ENCODE results near the gene LHFPL3.

DNA sequence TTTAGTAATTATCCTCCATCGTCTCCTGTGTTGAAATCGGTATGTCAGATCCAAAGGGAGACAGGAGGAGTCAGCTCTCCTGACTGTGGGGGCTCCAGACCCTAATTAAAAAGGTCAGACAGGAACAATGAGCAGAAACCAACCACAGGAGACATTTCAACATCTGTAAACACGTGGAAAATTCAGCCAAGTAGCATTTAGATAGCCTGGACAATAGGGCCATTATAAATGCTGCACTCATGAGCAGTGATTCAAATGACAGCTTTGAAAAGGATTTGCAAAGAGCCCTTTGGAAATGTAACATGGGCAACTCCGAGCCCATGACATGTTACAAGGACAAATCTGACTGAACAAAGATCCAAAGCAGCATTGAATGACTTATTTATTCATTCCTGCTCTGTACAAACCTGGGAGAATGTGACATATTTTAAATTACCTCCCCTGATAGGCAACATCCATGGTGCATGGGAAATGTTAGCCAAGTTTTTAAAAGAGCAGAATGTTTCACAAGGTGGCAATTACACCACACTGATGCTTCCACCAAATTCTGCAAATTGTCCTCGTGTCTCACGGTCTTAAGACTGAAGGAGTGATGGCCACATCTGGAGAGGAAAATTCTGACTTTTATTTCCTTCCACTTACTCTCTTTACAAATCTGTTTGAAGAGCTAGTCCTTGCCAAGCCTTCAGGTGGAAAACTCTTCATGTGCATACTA, 572.3 kb downstream of the LHFPL3 start:
- TF ChIP-seq RAD21 (IDR thresholded peaks at IDR 0.05; ENCODE audit: low read depth) (no peak), POLR2AphosphoS5 (IDR thresholded peaks at IDR 0.05; ENCODE audit: low read depth, low read length) (no peak), SIN3A (IDR thresholded peaks at IDR 0.05; ENCODE audit: low read depth) (no peak), EZH2phosphoT487 (IDR thresholded peaks at IDR 0.05; ENCODE audit: borderline replicate concordance) (no peak), POLR2A (IDR thresholded peaks at IDR 0.05; ENCODE audit: borderline replicate concordance, extremely low read depth, insufficient read depth, insufficient read length) (no peak)
- TF ChIP-seq, protein P1, sequence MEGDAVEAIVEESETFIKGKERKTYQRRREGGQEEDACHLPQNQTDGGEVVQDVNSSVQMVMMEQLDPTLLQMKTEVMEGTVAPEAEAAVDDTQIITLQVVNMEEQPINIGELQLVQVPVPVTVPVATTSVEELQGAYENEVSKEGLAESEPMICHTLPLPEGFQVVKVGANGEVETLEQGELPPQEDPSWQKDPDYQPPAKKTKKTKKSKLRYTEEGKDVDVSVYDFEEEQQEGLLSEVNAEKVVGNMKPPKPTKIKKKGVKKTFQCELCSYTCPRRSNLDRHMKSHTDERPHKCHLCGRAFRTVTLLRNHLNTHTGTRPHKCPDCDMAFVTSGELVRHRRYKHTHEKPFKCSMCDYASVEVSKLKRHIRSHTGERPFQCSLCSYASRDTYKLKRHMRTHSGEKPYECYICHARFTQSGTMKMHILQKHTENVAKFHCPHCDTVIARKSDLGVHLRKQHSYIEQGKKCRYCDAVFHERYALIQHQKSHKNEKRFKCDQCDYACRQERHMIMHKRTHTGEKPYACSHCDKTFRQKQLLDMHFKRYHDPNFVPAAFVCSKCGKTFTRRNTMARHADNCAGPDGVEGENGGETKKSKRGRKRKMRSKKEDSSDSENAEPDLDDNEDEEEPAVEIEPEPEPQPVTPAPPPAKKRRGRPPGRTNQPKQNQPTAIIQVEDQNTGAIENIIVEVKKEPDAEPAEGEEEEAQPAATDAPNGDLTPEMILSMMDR (IDR thresholded peaks at IDR 0.05 in 2 of 3, conservative IDR thresholded peaks at IDR 0.05 in 1 of 3; ENCODE audit: borderline replicate concordance in 1 of 3, insufficient read depth in 1 of 3, low read depth in 2 of 3, low read length in 2 of 3), result no peak
- TF ChIP-seq, protein P2, sequence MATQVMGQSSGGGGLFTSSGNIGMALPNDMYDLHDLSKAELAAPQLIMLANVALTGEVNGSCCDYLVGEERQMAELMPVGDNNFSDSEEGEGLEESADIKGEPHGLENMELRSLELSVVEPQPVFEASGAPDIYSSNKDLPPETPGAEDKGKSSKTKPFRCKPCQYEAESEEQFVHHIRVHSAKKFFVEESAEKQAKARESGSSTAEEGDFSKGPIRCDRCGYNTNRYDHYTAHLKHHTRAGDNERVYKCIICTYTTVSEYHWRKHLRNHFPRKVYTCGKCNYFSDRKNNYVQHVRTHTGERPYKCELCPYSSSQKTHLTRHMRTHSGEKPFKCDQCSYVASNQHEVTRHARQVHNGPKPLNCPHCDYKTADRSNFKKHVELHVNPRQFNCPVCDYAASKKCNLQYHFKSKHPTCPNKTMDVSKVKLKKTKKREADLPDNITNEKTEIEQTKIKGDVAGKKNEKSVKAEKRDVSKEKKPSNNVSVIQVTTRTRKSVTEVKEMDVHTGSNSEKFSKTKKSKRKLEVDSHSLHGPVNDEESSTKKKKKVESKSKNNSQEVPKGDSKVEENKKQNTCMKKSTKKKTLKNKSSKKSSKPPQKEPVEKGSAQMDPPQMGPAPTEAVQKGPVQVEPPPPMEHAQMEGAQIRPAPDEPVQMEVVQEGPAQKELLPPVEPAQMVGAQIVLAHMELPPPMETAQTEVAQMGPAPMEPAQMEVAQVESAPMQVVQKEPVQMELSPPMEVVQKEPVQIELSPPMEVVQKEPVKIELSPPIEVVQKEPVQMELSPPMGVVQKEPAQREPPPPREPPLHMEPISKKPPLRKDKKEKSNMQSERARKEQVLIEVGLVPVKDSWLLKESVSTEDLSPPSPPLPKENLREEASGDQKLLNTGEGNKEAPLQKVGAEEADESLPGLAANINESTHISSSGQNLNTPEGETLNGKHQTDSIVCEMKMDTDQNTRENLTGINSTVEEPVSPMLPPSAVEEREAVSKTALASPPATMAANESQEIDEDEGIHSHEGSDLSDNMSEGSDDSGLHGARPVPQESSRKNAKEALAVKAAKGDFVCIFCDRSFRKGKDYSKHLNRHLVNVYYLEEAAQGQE (IDR thresholded peaks at IDR 0.05; ENCODE audit: low read depth), result no peak
